H1 (cell line): ENCODE results near the gene NFKBIZ. TPM values are rescaled to one million over a fixed set of nuclear protein-coding genes. Genes with fewer than 3 reads are reported as not detected.

ENCODE experiments used
- CTCF ChIA-PET: fragments of 300-600 bp; sonication (Branson Sonifier 250); formaldehyde crosslinking; loops from one replicate; lab custom pipeline; 2021; ENCODE audit not compliant: partially characterized antibody; lab: Charles Lee
- POLR2A ChIA-PET: fragments of 300-600 bp; sonication (Branson Sonifier 250); formaldehyde crosslinking; loops from one replicate; lab custom pipeline; 2021; ENCODE audit warnings: inconsistent platforms; ENCODE audit not compliant: partially characterized antibody; lab: Charles Lee
- DNase-seq, 2 experiments: peaks; one replicate each; pipeline versions ENCODE4 v3.0.0 to v3.0.0-alpha.2; 2010 to 2022; ENCODE audit warnings: low spot score in 2 of 2, low read depth in 1 of 2, mixed read lengths in 1 of 2
- FAIRE-seq: peaks from 2 replicates; lab custom pipeline; 2011; peaks lifted over from hg19 to GRCh38; lab: Jason Lieb, UNC
- H2AFZ ChIP-seq: 2 replicates; pipeline ENCODE4 v1.8.1; 2012; ENCODE audit warnings: low read length, inconsistent platforms
- H2AK5ac ChIP-seq: 2 replicates; pipeline ENCODE4 v1.6.1; 2013; ENCODE audit warnings: low read depth, low read length
- H2BK120ac ChIP-seq: replicated peaks from 2 replicates; pipeline ENCODE3; 2013; ENCODE audit warnings: low read depth, low read length, inconsistent platforms
- H2BK12ac ChIP-seq: 2 replicates; pipeline ENCODE4 v1.6.1; 2013; ENCODE audit warnings: low read depth, low read length
- H2BK15ac ChIP-seq: 2 replicates; pipeline ENCODE4 v1.6.1; 2013; ENCODE audit warnings: low read length
- H2BK20ac ChIP-seq: 2 replicates; pipeline ENCODE4 v1.6.1; 2013; ENCODE audit warnings: low read length
- H2BK5ac ChIP-seq: 2 replicates; pipeline ENCODE4 v1.6.1; 2013; ENCODE audit warnings: low read depth, low read length
- H3K14ac ChIP-seq: 2 replicates; pipeline ENCODE4 v1.6.1; 2013; ENCODE audit warnings: inconsistent platforms; ENCODE audit not compliant: insufficient read length
- H3K18ac ChIP-seq: 2 replicates; pipeline ENCODE4 v1.6.1; 2013; ENCODE audit warnings: low read length; ENCODE audit errors: extremely low read depth
- H3K23ac ChIP-seq: 2 replicates; pipeline ENCODE4 v1.6.1; 2013; ENCODE audit warnings: inconsistent platforms; ENCODE audit not compliant: insufficient read length
- H3K23me2 ChIP-seq: 2 replicates; pipeline ENCODE4 v1.6.1; 2013; ENCODE audit warnings: low read depth, low read length
- H3K27ac ChIP-seq: 2 replicates; pipeline ENCODE4 v1.6.1; 2011; ENCODE audit warnings: low read depth, low read length, inconsistent platforms
- H3K27me3 ChIP-seq, 4 experiments: replicated peaks in 1 of 4; 1 replicate in 1 of 4; 2 replicates in 3 of 4; pipeline versions ENCODE4 v1.6.1 to v1.8.1; 2011 to 2013; ENCODE audit warnings: low read length in 3 of 4, mild to moderate bottlenecking in 3 of 4, inconsistent platforms in 2 of 4, mixed read lengths in 2 of 4, moderate library complexity in 1 of 4; ENCODE audit not compliant: control insufficient read depth in 3 of 4, insufficient read depth in 3 of 4; ENCODE audit errors: extremely low read depth in 1 of 4
- H3K36me3 ChIP-seq, 4 experiments: 2 replicates each; pipeline versions ENCODE4 v1.6.1 to v1.8.1; 2011 to 2013; ENCODE audit warnings: mild to moderate bottlenecking in 4 of 4, low read length in 3 of 4, moderate library complexity in 2 of 4, control low read depth in 1 of 4, inconsistent platforms in 1 of 4; ENCODE audit not compliant: insufficient read depth in 4 of 4, control insufficient read depth in 2 of 4
- H3K4ac ChIP-seq: replicated peaks from 2 replicates; pipeline ENCODE3; 2013; ENCODE audit warnings: low read length, low read depth, mixed read lengths, inconsistent platforms; ENCODE audit not compliant: insufficient read length
- H3K4me1 ChIP-seq, 4 experiments: replicated peaks in 1 of 4; 1 replicate in 1 of 4; 2 replicates in 3 of 4; pipeline versions ENCODE4 v1.6.1 to v1.8.1; 2011 to 2013; ENCODE audit warnings: low read length in 3 of 4, inconsistent platforms in 2 of 4, mixed read lengths in 1 of 4; ENCODE audit not compliant: insufficient read depth in 4 of 4, control insufficient read depth in 3 of 4
- H3K4me2 ChIP-seq, 2 experiments: 2 replicates each; pipeline versions ENCODE4 v1.6.1 to v1.8.1; 2011 to 2013; ENCODE audit warnings: low read depth in 2 of 2, low read length in 2 of 2, control low read depth in 1 of 2, inconsistent platforms in 1 of 2, mild to moderate bottlenecking in 1 of 2; ENCODE audit not compliant: insufficient read depth in 1 of 2
- H3K4me3 ChIP-seq, 4 experiments: fragments of 200-600, 300-600 bp in 1 of 4; sonication (generic), shearing (Covaris generic), sonication (Bioruptor Twin) in 1 of 4; 2 replicates each; pipeline versions ENCODE4 v1.5.1 to v1.8.1; 2011 to 2016; ENCODE audit warnings: low read length in 4 of 4, low read depth in 3 of 4, control low read depth in 2 of 4, inconsistent platforms in 2 of 4, mild to moderate bottlenecking in 2 of 4, mixed read lengths in 1 of 4, moderate library complexity in 1 of 4; ENCODE audit not compliant: insufficient read depth in 2 of 4; ENCODE audit errors: extremely low read depth in 1 of 4
- H3K56ac ChIP-seq: replicated peaks from 2 replicates; pipeline ENCODE3; 2013; ENCODE audit warnings: low read depth, mild to moderate bottlenecking, mixed read lengths, low read length, inconsistent platforms; ENCODE audit not compliant: insufficient read length
- H3K79me1 ChIP-seq: 2 replicates; pipeline ENCODE4 v1.6.1; 2013; ENCODE audit warnings: low read depth, low read length, control low read depth
- H3K79me2 ChIP-seq, 2 experiments: 2 replicates each; pipeline versions ENCODE4 v1.6.1 to v1.8.1; 2012 to 2013; ENCODE audit warnings: low read length in 2 of 2, mild to moderate bottlenecking in 2 of 2, inconsistent platforms in 1 of 2; ENCODE audit not compliant: insufficient read depth in 2 of 2, control insufficient read depth in 1 of 2
- H3K9ac ChIP-seq, 4 experiments: replicated peaks in 1 of 4; 1 replicate in 1 of 4; 2 replicates in 3 of 4; pipeline versions ENCODE4 v1.6.1 to v1.8.1; 2011 to 2013; ENCODE audit warnings: low read depth in 3 of 4, low read length in 3 of 4, control low read depth in 2 of 4, mild to moderate bottlenecking in 2 of 4, moderate library complexity in 2 of 4, inconsistent platforms in 1 of 4; ENCODE audit errors: extremely low read depth in 1 of 4
- H3K9me3 ChIP-seq, 2 experiments: 2 replicates each; pipeline versions ENCODE4 v1.6.1 to v1.8.1; 2012 to 2013; ENCODE audit warnings: mild to moderate bottlenecking in 2 of 2, moderate library complexity in 2 of 2, control low read depth in 1 of 2, inconsistent platforms in 1 of 2, low read depth in 1 of 2, low read length in 1 of 2, mixed read lengths in 1 of 2; ENCODE audit not compliant: insufficient read depth in 2 of 2
- H4K20me1 ChIP-seq, 2 experiments: replicated peaks in 1 of 2; 2 replicates each; pipeline versions ENCODE3 to v1.8.1; 2011 to 2013; ENCODE audit warnings: inconsistent platforms in 2 of 2, low read length in 2 of 2, mild to moderate bottlenecking in 1 of 2; ENCODE audit not compliant: insufficient read depth in 2 of 2, control insufficient read depth in 1 of 2
- H4K5ac ChIP-seq: 2 replicates; pipeline ENCODE4 v1.6.1; 2013; ENCODE audit warnings: low read length, low read depth, mixed read lengths, inconsistent platforms; ENCODE audit not compliant: insufficient read length
- H4K8ac ChIP-seq: 2 replicates; pipeline ENCODE4 v1.8.0; 2013; ENCODE audit warnings: mild to moderate bottlenecking, moderate library complexity, low read length, inconsistent platforms; ENCODE audit not compliant: insufficient read depth; ENCODE audit errors: extremely low read depth
- H4K91ac ChIP-seq: replicated peaks from 2 replicates; pipeline ENCODE3; 2013; ENCODE audit warnings: low read length, mixed read lengths, inconsistent platforms; ENCODE audit not compliant: insufficient read length
- CTCF ChIP-seq, 3 experiments: IDR thresholded peaks; 1 replicate in 2 of 3; 2 replicates in 1 of 3; pipeline versions ENCODE4 v1.5.1 to v1.6.1; 2011; ENCODE audit warnings: low read length in 3 of 3, mild to moderate bottlenecking in 3 of 3, inconsistent platforms in 2 of 3, low read depth in 1 of 3, moderate library complexity in 1 of 3; ENCODE audit not compliant: insufficient read depth in 1 of 3; ENCODE audit errors: control extremely low read depth in 1 of 3
- E2F6 ChIP-seq: IDR thresholded peaks from 2 replicates; pipeline ENCODE4 v1.6.1; 2012; ENCODE audit warnings: inconsistent platforms
- FOSL1 ChIP-seq: IDR thresholded peaks from 2 replicates; pipeline ENCODE4 v1.6.1; 2011; ENCODE audit warnings: mild to moderate bottlenecking, low read depth, low read length, moderate library complexity; ENCODE audit not compliant: insufficient read depth
- JUND ChIP-seq: IDR thresholded peaks from 2 replicates; pipeline ENCODE4 v1.6.1; 2011; ENCODE audit warnings: mild to moderate bottlenecking, improper control_type of control experiment, low read length
- MAX ChIP-seq: IDR thresholded peaks from 2 replicates; pipeline ENCODE4 v1.6.1; 2012; ENCODE audit warnings: inconsistent platforms
- PHF8 ChIP-seq: fragments of 200-600 bp; sonication (generic); conservative IDR thresholded peaks from 2 replicates; pipeline ENCODE4 v1.7.1; 2012; ENCODE audit warnings: low read depth, mild to moderate bottlenecking, inconsistent platforms, low read length, moderate library complexity
- SP1 ChIP-seq: IDR thresholded peaks from 2 replicates; pipeline ENCODE4 v1.6.1; 2011; ENCODE audit warnings: low read depth, low read length
- SP2 ChIP-seq: IDR thresholded peaks from 2 replicates; pipeline ENCODE4 v1.6.1; 2012; ENCODE audit warnings: mild to moderate bottlenecking, low read length, inconsistent platforms
- SUZ12 ChIP-seq: fragments of 200-600 bp; sonication (generic); IDR thresholded peaks from 2 replicates; pipeline ENCODE4 v1.6.1; 2012; ENCODE audit warnings: mild to moderate bottlenecking, inconsistent platforms, low read length, moderate library complexity, mixed read lengths
- TCF12 ChIP-seq: IDR thresholded peaks from 2 replicates; pipeline ENCODE4 v1.6.1; 2011; ENCODE audit warnings: low read depth, mild to moderate bottlenecking, low read length
- whole genome bisulfite sequencing, 2 experiments: shearing (Covaris generic) in 1 of 2; methylation state at CpG; one replicate each; pipeline versions ENCODE4 v1.1.6 to v1.1.7; 2013 to 2015; ENCODE audit warnings: low lambda C conversion rate in 2 of 2, mixed read lengths in 2 of 2, inconsistent platforms in 1 of 2, low coverage in 1 of 2, missing lambda C conversion rate in 1 of 2; ENCODE audit not compliant: insufficient replicate concordance in 2 of 2, insufficient coverage in 1 of 2, insufficient read length in 1 of 2; ENCODE audit errors: extremely low coverage in 1 of 2, missing lambda C conversion rate in 1 of 2; 5-methylcytosine and 5-hydroxymethylcytosine counted together
- polyA plus RNA-seq, 7 experiments: library from polyadenylated mRNA; depleted of rRNA in 3 of 7; stranded (reverse) in 5 of 7; unstranded in 2 of 7; fragments of >200 nt in 5 of 7; fragments of 200-250 nt in 2 of 7; gene quantifications; 1 replicate in 5 of 7; 2 replicates in 1 of 7; 4 replicates in 1 of 7; pipeline versions ENCODE4 v1.2.1 to v1.2.3, GENCODE V29; 2011 to 2013; ENCODE audit warnings: missing spikeins in 2 of 7, mixed read lengths in 2 of 7
- total RNA-seq: library from RNA; stranded (reverse); fragmentation: NEBNext Ultra II Directional; extraction: Animal tissue kit (Norgen Biotek cat#: 25700); gene quantifications from 2 replicates; pipeline ENCODE4 v1.2.1, GENCODE V29; 2021

NFKBIZ gene
- total and polyA plus RNA-seq, 2 of the 8 experiments (the other 6 are each of a cell fraction or from before 2014, with no cell fraction given): 7.2 to 24.5 TPM

- Histone ChIP-seq H3K4ac (no peak overlapping the region), H4K91ac (no peak overlapping the region), H2AFZ (no peak overlapping the region), H2BK120ac (no peak overlapping the region), H3K9me3 (no peaks in the 10 kb centered on the region), H3K4me1 (no peaks in the 10 kb centered on the region), H4K5ac (no peak overlapping the region), H3K36me3 (peaks cover 12 to 52% (median 38%) of the 10 kb centered on the region in 4 experiments), H3K27me3 (peaks cover 0 to 1% (median 0%) of the 10 kb centered on the region in 4 experiments; a peak in 1 of 7 replicates), H2AK5ac (no peak overlapping the region), H3K14ac (no peak overlapping the region), H3K9ac (no peak overlapping the region), H3K4me2 (no peak overlapping the region), H4K20me1 (peaks cover 2 to 3% of the 10 kb centered on the region in 2 experiments), H3K23me2 (no peaks in the 10 kb centered on the region), H4K8ac (no peak overlapping the region), H2BK5ac (no peak overlapping the region), H3K18ac (no peak overlapping the region), H3K23ac (no peak overlapping the region), H2BK15ac (no peak overlapping the region), H2BK12ac (no peak overlapping the region), H3K27ac (no peak overlapping the region), H3K79me1 (no peaks in the 10 kb centered on the region), H3K79me2 (0 out of 4 replicates have a peak, but pooled peaks cover 0 to 3% of the 10 kb centered on the region in 2 experiments), H3K56ac (no peak overlapping the region), H2BK20ac (no peak overlapping the region), H3K4me3 (no peak overlapping the region)
- 96% methylated on average over 3 of the region's 3 CpGs; no CpG with 5 or more reads in 1 of the 2 experiments for WGBS, 2 experiments
- no peak for DNase-seq
- POLR2A ChIA-PET: interaction anchor here (0.6 to 5.5 kb wide), 8 partner anchors 8 to 675 kb away, joined by 3 to 25 read pairs (median 4); partner anchors contain the start of gene NFKBIZ
- CTCF ChIA-PET: interaction anchor here (0.7 to 1.3 kb wide), 3 partner anchors 48 to 368 kb away, joined by 3 to 4 read pairs (median 3); no protein-coding TSS in a partner anchor
- FAIRE-seq: no peak
- TF ChIP-seq SP2 (no peak), SP1 (no peak), CTCF (IDR thresholded peaks at IDR 0.05; ENCODE audit: control extremely low read depth in 1 of 3, insufficient read depth in 1 of 3, low read depth in 1 of 3, low read length in 3 of 3) (no peak), PHF8 (no peak), JUND (no peak), E2F6 (no peak), FOSL1 (no peak), TCF12 (no peak), MAX (no peak), SUZ12 (no peak)
Measured at GRCh38 chr3:101861212-101861788, 12.0 kb downstream of the NFKBIZ start.
